ENCODE data around the gene P3R3URF.

Gene P3R3URF

DNA sequence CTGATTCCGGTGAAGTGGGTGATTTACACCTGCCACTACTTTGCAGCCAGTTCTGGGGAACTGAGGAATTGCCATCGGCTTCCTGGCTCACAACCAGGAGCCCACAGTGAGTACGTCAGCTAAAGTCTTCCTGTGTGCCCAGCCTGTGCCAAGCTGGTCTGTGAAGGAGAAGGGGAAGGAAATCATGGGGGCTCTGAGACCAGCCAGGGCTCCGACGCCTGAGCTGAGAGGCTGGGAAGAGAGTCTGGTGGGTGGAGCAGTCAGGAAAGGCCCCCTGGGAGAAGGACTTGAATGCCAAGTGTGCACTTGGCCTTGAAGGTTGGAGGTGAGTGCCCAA is 28.1 kb upstream of the P3R3URF start:
- DNase-seq (ENCODE audit: low read depth in 2 of 2), result no peak
- TF ChIP-seq, protein P1, sequence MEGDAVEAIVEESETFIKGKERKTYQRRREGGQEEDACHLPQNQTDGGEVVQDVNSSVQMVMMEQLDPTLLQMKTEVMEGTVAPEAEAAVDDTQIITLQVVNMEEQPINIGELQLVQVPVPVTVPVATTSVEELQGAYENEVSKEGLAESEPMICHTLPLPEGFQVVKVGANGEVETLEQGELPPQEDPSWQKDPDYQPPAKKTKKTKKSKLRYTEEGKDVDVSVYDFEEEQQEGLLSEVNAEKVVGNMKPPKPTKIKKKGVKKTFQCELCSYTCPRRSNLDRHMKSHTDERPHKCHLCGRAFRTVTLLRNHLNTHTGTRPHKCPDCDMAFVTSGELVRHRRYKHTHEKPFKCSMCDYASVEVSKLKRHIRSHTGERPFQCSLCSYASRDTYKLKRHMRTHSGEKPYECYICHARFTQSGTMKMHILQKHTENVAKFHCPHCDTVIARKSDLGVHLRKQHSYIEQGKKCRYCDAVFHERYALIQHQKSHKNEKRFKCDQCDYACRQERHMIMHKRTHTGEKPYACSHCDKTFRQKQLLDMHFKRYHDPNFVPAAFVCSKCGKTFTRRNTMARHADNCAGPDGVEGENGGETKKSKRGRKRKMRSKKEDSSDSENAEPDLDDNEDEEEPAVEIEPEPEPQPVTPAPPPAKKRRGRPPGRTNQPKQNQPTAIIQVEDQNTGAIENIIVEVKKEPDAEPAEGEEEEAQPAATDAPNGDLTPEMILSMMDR (IDR thresholded peaks at IDR 0.05; ENCODE audit: low read depth, low read length), result no peak
- H3K4me3 ChIP-seq (replicated peaks in 1 of 2; ENCODE audit: low read depth in 2 of 2, low read length in 2 of 2), result peak overlapping the region in 1 of 2 donors; percentile 87

- no peak for DNase-seq (ENCODE audit: low read depth in 2 of 2)
- peak overlapping the region; percentile 66 to 87 for H3K4me3 ChIP-seq (replicated peaks in 1 of 2; ENCODE audit: low read depth in 2 of 2, low read length in 2 of 2)
- TF ChIP-seq, protein P1 (IDR thresholded peaks at IDR 0.05; ENCODE audit: low read depth, low read length), result no peak
These were observed 27.6 kb upstream of the P3R3URF start for GRCh38 chr1:46203738-46204405.

DNA sequence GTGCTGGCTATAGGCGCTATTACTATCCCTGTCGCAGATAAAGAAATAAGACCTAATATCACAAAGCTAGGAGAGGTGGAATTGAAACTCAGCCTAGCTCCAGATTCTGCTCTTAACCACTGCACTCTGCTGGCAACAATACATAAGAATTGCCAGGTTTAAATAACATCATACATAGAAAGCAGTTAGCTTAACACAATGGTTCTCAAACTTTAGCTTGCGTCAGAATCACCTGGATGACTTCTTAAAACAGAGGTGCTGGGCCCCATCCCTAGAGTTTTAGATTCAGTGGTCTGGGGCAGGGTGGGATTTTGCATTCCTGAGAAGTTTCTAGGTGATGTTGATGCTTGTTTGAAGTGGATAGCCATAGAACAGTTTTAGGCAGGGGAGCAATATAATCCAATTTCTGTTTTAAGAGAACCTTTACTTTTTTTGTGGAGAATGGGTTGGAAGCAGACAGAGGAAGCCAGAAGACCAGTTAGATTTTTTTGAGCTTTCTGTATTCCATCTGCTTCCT is 23.0 kb upstream of the P3R3URF start:
- no peak for DNase-seq (ENCODE audit: low read depth in 2 of 2)
- H3K4me3 ChIP-seq (replicated peaks in 1 of 2; ENCODE audit: low read depth in 2 of 2, low read length in 2 of 2), result no peak overlapping the region
- TF ChIP-seq, protein P1 (IDR thresholded peaks at IDR 0.05; ENCODE audit: low read depth, low read length), result no peak

- peak; percentile 55 to 73 for DNase-seq (ENCODE audit: low read depth in 2 of 2)
- H3K4me3 ChIP-seq (replicated peaks in 1 of 2; ENCODE audit: low read depth in 2 of 2, low read length in 2 of 2), result peak within 1 kb of the TSS; percentile 81 to 84
- TF ChIP-seq, protein P1 (IDR thresholded peaks at IDR 0.05; ENCODE audit: low read depth, low read length), result no peak
These were observed 21.9 kb upstream of the P3R3URF start, which contains the start of gene POMGNT1 for GRCh38 chr1:46197964-46198811. POMGNT1 (minus strand) TSS chr1:46198434; CDS start chr1:46197821, 613 bp downstream.

DNA sequence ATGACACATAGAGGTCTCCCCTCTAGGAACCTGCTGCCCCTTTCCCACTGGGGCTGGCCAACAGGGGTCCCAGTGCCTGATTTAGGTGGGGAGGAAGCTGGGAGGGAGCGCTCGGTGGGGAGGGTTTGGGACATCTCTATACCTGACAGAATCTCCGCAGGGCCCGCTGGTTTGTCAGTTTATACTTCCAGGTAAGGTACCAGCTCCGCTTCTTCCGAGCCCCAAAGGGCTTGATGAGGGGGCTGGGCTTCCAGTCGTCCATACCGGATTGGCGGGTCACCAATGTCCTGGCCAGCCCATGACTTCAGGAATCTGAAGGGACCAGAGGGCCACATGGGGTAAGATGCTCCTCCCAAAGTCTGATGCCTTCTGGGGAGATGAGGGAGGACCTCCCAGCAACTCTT is 21.3 kb upstream of the P3R3URF start:
- DNase-seq (ENCODE audit: low read depth in 2 of 2), result no peak
- TF ChIP-seq, protein P1 (IDR thresholded peaks at IDR 0.05; ENCODE audit: low read depth, low read length), result no peak
- H3K4me3 ChIP-seq (replicated peaks in 1 of 2; ENCODE audit: low read depth in 2 of 2, low read length in 2 of 2), result peak overlapping the region; percentile 63 to 81

DNA sequence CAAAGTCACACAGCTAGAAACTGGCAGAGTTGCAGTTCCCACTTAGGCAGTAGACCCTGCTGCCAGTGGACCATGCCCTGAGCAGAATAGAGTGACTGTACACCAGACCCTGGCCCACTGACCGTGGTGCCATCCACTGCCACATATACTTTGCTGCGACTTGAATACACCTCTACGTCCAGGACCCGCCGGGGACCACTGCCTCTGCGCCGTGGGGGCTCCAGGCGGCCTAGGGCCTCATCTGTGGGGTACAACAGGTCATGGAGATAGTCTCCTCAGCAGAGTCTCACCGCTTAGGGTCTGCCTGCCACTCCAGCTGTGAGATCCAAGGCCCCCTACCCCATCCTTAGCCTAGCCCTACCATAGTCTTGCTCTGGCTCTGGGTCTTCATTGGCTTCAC is 20.3 kb upstream of the P3R3URF start:
- H3K4me3 ChIP-seq (replicated peaks in 1 of 2; ENCODE audit: low read depth in 2 of 2, low read length in 2 of 2), result no peak overlapping the region
- no peak for DNase-seq (ENCODE audit: low read depth in 2 of 2)
- TF ChIP-seq, protein P1 (IDR thresholded peaks at IDR 0.05; ENCODE audit: low read depth, low read length), result no peak
